SK-N-DZ (cell line): Measurements from ENCODE around the gene KIAA1755.

Experiments used
- DNase-seq: peaks from one replicate; pipeline ENCODE4 v3.0.0-alpha.2; 2015; ENCODE audit warnings: low spot score

KIAA1755 gene

DNA sequence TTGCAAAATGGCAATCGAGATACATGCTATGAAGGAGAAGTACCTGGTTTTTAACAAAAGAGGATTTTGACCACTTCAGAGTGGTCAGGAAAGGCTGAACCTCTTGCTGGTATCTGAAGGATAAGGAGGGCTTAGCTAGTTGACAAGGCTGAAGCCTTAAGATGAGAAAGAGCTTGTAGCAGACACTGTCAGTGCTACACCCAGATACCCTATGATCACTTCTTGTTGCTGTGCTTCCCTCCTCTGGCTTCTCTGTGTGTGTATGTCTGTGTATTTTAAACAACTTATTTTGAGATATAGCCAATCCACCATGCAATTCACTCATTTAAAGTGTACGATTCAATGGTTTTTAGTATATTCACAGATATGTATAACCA is 56.6 kb downstream of the KIAA1755 start:
- DNase-seq = no peak

DNA sequence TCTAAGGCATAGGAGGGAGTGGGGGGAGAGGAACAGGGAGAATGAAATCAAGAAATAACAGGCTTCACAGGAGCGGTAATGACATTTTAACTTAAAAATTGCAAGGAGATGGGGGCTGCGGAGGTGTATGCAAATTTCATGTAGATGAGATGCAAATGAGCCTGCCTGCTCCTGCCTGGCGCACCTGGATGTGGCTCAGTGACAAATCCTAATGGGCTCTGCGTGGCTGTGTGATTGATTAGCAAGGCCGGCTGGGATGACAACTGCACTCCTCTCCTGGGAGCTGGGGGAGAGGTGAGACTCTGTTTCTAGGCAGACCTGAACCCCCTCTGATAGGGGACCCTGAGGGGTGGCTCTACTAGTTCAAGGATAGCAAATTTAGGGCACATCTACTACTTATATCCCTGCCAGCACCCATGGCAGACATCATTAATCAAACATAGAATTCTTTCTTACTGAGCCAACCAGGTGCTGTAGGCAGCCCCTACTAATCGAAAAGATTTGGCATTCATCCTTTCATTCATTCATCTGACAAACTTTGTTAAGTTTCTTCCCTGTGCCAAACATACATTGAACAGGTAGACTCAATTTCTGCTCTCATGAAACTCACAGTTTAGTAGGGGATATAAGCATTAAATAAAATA is 57.1 kb downstream of the KIAA1755 start:
- no peak for DNase-seq

DNA sequence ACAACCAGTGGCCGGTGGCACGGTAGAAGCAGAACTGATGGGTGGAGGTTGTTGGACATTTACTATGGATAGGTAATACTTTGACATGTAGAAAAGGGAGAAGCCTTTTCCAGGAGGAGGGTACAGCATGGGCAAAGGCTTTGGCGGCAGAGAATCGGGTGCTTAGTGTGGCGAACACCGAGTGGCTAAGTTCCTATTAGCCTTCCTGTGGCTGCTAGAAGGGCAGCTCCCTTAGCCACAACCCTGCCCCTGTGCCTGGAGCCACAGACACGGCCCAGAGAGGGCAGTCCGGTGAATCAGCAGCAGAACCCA is 57.6 kb downstream of the KIAA1755 start:
- no peak for DNase-seq

DNA sequence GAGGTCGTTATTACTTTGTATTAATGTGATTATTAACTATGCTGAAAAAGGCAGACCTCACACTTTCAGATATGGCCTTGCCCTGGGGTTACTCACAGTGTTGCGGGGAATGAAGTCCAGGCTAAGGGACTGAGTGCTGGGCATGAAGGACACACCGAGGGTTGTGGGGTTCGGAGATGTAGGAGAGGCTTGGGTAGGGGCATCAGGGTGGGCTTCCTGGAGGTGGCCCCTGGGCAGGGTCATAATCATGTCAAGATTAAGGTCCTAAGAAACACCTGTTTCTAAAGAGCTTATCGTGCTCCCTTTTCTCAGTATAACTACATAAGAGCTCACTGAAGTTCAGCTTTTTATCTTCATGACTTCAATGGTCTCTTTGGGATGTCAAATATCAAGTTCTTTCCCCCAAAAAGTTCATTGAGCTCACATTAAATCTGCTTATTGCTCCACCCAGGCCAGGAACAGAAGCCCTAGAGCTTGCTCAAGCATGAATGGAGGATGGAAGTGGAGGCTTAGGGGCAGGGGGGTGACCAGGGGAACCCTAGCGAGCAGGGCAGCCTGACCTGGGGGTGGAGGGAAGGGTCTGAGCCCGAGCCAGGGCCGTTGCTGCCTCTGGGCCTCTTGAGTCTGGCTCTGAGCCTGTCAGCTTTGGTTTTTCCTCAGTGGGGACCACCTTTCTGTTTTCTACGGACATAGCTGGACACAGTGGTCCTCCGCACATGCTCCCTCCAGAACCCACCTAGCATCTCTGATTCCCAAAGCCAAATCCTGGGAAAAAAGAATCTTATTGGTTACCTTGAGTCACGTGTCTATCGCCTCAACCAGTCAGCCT is 58.2 kb downstream of the KIAA1755 start:
- no peak for DNase-seq

DNA sequence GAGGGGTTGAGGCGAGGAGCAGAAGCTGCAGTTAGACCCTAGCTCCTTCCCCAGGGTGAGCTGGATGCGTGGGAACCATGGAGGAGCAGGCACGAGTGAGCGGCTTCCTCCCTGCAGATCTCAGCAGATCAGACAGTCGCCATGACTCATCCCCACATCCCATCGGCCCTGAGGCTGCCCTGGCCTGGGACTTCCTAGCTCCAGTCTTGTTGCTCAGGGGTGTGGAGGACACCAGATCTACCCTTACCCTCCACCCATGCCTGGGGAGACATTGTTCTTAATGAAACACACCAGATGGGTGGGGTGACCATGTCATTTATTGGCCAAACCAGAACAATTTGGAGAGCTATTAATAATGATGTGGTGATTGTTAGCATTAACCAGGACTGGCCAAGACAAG is 59.2 kb downstream of the KIAA1755 start:
- no peak for DNase-seq

DNA sequence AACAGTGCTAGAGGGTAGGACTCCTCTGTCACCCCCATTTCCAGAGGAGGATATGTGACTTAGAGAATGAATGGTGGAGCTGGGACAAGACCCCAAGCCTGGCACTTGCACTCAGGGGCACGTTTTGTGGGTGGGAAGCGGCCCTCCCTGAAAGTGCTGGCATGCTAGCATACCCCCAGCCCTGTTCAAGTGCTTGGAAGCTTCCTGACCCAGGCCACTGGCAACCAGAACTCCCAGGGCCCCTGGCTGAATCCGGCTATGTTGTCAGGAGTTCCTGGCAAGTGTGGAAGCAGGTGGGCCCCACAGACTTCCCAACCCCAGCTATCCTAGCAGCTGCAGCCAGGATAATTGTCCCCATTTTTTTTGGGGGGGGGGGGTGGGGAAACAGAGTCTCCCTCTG is 59.9 kb downstream of the KIAA1755 start:
- DNase-seq = no peak

DNA sequence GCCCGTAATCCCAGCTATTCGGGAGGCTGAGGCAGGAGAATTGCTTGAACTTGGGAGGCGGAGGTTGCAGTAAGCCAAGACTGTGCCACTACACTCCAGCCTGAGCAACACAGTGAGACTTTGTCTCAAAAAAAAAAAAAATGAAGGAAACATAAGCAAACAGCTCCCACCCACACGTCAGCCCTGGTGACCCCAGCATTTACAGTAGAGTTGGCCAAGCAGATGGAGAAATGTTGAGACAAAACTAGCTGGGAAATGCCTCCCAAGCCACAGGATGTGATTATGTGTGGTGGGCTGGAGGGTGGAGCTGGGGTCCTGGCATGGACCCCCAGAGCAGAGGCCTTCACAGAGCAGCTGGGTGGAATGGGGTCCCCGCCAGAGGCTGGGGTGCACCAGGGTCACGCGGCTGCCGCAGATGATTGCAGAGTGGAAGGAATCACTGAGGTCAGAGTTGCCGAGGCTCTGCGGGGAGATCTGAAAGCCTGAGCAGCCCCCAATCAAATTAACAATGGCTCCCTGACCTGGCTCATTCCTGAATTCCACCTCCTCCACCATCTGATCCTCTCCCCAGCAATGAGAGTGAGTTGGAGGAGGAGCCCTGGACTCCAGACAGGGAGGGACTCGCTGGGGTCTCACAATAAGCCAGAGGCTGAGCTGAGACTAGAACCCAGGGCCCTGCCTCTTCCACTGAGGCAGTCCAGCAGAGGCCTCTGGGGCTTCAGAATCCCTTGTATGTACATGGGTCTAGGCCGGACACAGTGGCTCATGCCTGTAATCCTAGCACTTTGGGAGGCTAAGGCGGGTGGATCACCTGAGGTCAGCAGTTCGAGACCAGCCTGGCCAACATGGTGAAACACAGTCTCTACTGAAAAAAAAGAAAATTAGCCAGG is 60.8 kb downstream of the KIAA1755 start:
- no peak for DNase-seq

DNA sequence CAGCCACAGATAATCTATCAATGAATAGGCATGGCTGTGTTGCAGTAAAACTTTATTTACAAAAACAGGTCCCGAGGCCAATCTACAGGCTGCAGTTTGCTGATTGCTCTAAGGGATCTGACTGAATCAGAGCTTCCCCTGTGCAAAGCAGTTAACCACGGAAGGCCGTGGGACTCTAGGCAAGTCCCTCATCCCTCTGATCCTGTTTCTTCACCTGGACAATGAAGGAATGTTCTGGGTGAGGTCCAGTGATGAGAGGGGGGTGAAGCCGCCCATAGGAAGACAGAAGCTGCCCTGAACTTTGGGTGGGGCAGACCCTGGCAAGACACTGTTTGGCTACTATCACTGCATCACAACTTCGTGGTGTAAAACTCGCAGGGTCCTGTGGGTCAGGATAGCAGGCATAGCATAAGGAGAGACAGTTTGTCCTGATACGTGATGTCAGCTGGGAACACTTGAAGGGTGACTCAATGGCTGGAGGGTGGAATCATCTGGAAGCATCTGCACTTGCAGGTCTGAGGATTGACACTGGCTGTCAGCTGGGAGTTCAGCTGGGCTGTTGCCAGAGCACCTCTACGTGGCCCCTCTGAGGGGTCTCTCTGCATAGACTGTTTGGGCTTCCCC is 62.2 kb downstream of the KIAA1755 start:
- no peak for DNase-seq

DNA sequence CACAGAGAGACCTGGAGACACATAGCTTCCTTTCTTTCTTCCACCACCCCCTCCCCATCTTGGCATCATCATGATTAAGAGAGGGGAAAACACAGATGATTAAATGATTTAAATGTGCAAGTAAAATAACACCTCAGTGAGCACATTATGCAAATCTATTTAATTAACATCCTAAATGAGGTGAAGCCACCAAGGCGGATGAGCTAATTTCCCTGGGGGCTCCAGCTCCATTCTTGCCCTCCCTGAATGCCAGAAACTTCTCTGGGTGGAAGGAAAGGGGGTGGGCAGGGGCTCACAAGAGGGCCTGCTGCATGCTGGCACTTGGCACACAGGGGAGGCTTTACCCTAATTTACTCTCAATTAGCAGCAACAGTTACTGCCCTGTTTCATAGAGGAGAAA is 62.9 kb downstream of the KIAA1755 start:
- DNase-seq = no peak

DNA sequence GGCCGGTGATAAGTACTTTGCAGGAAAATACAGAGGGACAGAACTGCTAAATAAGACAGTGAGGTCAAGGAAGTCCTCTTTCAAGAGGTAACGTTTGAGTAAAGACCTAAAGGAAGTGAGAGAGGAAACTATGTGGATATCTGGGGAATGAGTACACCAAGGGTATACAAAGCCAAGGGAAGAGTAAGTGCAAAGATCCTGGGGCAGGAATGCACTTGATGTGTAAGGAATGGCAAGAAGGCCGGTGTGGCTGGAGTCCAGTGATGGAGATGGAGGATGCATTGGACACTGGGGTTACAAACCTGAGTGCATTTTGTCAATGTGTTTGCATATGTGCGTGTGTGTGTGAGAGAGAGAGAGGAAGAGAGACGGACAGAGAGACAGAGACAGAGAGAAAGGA is 63.3 kb downstream of the KIAA1755 start:
- no peak for DNase-seq

DNA sequence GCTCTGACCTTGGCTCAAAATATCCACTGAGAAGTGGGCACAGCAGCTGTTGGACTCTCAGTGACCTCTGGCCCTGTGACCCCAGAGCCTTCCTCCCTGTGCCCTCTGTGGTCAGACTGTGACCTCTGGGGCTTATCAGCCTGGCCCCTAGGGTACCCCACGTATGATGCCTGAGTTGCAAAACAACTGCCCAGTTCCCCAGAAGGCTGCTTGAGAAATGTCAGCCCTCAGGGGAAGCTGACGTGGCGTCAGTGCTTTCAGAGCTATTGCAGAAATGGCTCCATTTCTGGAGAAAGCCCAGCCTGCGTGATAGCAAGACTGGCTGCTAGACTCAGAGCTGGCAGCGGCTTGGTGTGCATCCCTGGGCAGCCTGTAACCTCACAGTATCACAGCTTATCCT is 63.9 kb downstream of the KIAA1755 start:
- no peak for DNase-seq

DNA sequence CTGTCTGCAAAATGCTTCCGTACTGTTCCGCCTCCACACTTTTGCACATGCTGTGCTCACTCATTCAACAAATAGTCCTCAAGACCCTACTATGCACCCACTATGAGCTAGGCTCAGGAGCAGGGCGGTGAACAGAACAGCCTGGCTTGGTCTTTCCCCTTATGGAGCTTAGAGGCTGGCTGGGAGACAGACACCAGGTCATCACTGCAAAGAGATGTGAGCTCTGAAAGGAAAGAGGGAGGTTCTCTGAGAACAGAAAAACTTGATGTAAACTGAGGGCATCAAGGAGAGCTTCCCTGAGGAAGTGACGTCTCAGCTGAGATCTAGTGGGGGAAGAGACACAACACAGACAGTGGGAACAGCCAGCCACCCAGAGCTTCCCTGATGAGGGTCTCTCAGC is 64.5 kb downstream of the KIAA1755 start:
- DNase-seq = no peak

DNA sequence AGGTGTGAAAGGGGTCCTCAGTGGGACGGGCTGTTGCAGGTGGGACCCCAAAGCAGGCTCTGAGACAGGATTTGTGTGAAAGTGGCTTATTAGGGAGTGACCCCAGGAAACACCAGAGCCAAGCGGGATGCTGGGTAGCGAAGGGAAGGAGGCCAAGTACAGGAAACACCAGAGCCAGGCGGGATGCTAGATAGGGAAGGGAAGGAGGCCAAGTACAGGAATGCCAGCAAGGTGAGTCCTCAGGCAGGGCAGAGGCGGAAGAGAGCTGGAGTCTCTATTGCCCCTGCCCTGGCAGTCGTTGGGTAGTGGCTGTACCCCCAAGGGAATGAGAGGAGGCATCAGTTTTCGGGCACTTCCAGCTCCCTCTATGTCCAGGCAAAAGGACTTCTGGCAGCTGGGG is 65.0 kb downstream of the KIAA1755 start:
- DNase-seq = no peak

DNA sequence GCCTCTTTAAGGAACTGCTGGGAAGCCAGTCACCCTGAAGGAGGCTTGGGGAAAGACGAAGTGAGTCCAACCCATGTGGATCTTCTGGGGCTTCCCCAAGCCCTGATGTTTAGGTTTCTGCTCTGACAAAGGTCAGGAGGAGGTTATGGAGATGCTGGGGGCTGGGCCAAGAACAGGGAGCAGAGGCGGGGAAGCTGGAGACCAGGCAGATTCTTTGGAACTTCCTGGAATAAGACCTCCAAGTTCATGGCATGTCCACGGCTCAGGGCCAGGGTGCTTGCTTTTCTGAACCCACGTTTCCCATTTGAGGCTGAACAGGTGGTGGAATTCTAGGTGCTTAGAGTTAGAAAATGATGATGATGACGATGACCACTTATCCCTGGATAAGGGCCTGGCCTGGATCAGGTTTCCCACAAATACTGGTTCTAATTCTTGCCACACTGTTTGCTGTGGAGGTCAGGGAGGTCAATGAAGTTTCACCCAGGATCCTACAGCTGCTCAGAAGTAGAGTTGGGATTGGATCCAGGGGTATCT is 65.5 kb downstream of the KIAA1755 start:
- DNase-seq = no peak

DNA sequence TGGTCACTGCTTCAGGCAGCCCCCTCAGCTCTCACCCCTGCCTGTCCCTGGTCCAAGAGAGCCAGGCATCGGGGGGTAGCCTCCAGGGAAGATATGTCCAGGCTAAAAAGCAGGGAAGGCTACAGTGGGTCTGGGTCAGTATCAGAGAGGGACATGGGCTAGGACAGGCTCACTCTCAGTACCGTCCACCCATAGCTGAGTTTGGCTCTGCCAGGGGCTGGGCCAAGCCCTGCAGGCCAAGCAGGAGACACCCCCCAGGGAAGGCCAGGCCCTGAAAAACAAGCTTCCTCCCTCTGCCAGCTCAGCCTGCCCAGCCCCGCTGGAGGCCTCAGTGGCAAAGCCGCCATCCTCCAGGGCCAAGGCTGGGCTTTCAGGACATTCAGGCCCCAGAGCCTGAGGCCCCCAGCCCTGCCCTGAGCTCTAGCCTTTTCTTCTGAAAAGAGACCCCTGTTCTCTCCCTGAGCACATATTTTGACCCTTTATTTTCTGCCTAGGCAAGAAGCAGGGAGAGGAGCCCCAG is 66.9 kb downstream of the KIAA1755 start:
- no peak for DNase-seq

DNA sequence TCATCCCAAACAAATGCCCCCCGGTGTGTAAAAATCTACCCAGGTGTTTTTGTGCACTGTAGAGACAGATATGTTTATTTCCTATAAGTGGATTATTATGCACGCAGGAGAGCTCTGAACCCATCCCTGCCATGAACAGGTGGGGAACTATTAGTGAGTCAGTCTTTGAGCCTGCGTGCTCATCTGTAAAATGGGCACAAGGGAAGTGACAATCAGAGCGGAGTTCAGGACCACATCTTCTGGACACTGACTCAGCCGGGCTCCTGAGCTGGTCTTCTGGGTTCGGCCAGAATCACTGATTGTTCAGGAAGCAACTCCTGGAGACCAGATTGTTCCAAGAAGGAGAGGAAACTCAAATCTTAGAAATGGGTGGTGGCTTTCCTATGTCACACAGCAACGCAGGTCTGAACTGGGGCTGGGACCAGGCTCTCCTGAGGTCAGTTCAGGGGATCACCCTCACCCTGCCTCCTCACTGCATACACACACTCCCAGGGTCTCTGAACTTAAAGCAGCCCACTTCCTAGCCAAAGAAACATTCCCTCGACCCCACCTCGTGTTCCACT is 68.1 kb downstream of the KIAA1755 start:
- no peak for DNase-seq

DNA sequence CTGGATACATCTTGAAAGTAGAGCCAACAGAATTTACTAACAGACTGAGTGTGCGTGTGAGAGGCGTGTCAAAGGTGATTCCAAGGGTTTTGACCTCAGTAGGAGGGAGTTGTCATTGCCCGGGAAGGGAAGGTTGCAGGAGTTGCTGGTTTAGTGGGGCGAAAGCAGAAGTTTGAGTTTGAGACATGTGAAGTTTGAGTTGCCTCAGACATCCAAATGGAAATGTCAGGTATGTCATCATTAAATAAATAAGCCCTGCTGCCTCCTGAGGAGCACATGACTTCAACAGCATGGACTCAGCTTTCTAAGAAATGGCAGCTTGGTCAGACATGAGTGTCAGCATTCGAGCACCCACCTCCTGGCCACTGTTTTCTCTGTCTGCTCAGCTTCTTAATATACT is 68.9 kb downstream of the KIAA1755 start:
- no peak for DNase-seq

DNA sequence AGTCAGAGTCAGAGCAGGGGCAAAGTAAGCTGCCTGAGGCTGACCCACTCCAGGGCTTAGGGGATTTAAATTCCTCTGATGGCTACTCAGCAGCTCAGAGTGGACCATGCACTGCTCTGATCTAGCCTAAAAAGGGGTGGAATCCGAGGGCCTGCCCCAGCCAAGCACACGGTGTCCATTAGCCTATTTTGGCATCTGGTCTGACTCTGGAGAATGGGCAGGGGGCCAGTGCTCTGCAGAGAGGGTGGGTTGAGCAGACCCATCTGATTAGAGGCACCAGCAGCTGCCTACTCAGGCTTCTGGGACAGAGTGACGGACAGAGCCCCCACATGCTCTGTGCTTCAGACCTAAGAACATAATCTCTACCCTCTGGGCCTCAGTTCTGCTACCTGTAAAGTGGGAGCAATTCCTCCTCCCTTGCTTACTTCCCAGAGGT is 69.6 kb downstream of the KIAA1755 start:
- no peak for DNase-seq

DNA sequence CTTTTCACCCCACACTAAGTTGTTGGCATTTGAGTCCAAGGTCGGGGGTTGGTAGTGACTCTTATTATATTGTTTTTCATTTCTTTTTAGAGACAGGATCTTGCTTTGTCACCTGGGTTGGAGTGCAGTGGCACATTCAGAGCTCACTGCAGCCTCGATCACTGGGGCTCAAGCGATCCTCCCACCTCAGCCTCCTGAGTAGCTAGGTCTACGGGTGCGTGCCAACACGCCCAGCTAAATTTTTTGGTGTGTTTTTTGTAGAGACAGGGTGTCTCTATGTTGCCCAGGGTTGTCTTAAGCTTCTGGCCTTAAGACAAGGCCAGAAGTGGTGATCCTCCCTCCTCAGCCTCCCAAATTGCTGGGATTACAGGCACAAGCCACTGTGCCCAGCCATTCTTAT is 70.4 kb downstream of the KIAA1755 start:
- DNase-seq = no peak

DNA sequence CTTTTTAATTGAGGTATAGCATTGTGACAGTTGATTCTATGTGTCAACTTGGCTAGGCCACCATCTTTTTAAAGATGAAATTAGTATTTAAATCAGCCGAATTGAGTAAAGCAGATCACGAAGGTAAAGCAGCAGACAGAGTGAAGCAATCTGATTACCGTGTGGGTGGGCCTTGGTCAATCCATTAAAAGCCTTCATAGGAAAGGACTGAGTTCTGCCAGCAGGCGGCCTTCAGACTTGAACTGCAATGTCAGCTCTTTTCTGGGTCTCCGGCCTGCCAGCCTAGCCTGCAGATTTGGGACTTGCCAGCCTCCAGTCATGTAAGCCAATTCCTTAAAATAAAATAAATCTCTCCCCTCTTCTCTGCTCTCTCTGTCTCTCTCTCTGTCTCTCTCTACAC is 73.0 kb downstream of the KIAA1755 start:
- peak; percentile 79 for DNase-seq

DNA sequence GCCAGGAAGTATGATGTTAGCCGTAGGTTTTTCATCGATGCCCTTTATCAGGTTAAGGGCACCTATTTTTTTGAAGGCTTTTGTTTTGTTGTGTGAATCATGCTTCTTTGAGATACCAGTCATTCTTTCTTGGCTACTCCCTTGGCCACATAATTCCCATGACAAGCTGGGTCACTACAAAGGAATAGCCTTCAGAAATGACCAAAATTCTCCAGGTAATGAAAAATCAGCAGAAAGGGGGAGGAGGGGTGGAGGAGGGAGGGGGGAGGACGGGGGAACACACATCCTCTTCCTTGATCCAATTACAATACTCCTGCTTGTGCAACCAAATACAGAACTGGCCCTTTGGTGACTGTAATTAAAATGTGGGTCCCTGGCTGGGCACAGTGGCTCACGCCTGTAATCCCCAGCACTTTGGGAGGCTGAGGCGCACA is 73.7 kb downstream of the KIAA1755 start:
- DNase-seq = no peak
